ENCODE measurements around the gene EFNA5.

EFNA5 gene

GRCh38 chr5:107338335-107338734 is 332.4 kb downstream of the EFNA5 start:
- no peaks in the 10 kb centered on the region for H3K4me1 ChIP-seq (ENCODE audit: control insufficient read depth, insufficient read depth, low read length, poor library complexity, severe bottlenecking)
- DNase-seq, result no peak
- no peaks in the 10 kb centered on the region for H3K27me3 ChIP-seq (replicated peaks; ENCODE audit: control insufficient read depth, insufficient read depth, low read length, poor library complexity, severe bottlenecking)
- H3K27ac ChIP-seq (ENCODE audit: insufficient read depth, low read length, poor library complexity, severe bottlenecking), result no peak overlapping the region
- no peak overlapping the region for H3K4me3 ChIP-seq (ENCODE audit: insufficient read depth, low read depth, low read length, poor library complexity, severe bottlenecking)
- no peaks in the 10 kb centered on the region for H3K9me3 ChIP-seq (ENCODE audit: control insufficient read depth, low read length)
- H3K36me3 ChIP-seq (ENCODE audit: control insufficient read depth, insufficient read depth, low read length), result no peaks in the 10 kb centered on the region

- Histone ChIP-seq H3K27me3 (replicated peaks; ENCODE audit: control insufficient read depth, insufficient read depth, low read length, poor library complexity, severe bottlenecking) (no peaks in the 10 kb centered on the region), H3K9me3 (ENCODE audit: control insufficient read depth, low read length) (no peaks in the 10 kb centered on the region), H3K36me3 (ENCODE audit: control insufficient read depth, insufficient read depth, low read length) (no peaks in the 10 kb centered on the region), H3K27ac (ENCODE audit: insufficient read depth, low read length, poor library complexity, severe bottlenecking) (no peak overlapping the region), H3K4me1 (ENCODE audit: control insufficient read depth, insufficient read depth, low read length, poor library complexity, severe bottlenecking) (no peaks in the 10 kb centered on the region), H3K4me3 (ENCODE audit: insufficient read depth, low read depth, low read length, poor library complexity, severe bottlenecking) (no peak overlapping the region)
- no peak for DNase-seq
Measured at GRCh38 chr5:107337281-107337680, 333.5 kb downstream of the EFNA5 start.

- H3K27ac ChIP-seq (ENCODE audit: insufficient read depth, low read length, poor library complexity, severe bottlenecking), result no peak overlapping the region
- H3K27me3 ChIP-seq (replicated peaks; ENCODE audit: control insufficient read depth, insufficient read depth, low read length, poor library complexity, severe bottlenecking), result no peaks in the 10 kb centered on the region
- H3K36me3 ChIP-seq (ENCODE audit: control insufficient read depth, insufficient read depth, low read length), result no peaks in the 10 kb centered on the region
- H3K9me3 ChIP-seq (ENCODE audit: control insufficient read depth, low read length), result no peaks in the 10 kb centered on the region
- DNase-seq, result no peak
- H3K4me3 ChIP-seq (ENCODE audit: insufficient read depth, low read depth, low read length, poor library complexity, severe bottlenecking), result no peak overlapping the region
- H3K4me1 ChIP-seq (ENCODE audit: control insufficient read depth, insufficient read depth, low read length, poor library complexity, severe bottlenecking), result no peaks in the 10 kb centered on the region
Measured at GRCh38 chr5:107331882-107332281, 338.9 kb downstream of the EFNA5 start.

GRCh38 chr5:107331312-107331711 is 339.4 kb downstream of the EFNA5 start:
- H3K36me3 ChIP-seq (ENCODE audit: control insufficient read depth, insufficient read depth, low read length), result no peaks in the 10 kb centered on the region
- H3K4me3 ChIP-seq (ENCODE audit: insufficient read depth, low read depth, low read length, poor library complexity, severe bottlenecking), result no peak overlapping the region
- H3K4me1 ChIP-seq (ENCODE audit: control insufficient read depth, insufficient read depth, low read length, poor library complexity, severe bottlenecking), result no peaks in the 10 kb centered on the region
- no peaks in the 10 kb centered on the region for H3K27me3 ChIP-seq (replicated peaks; ENCODE audit: control insufficient read depth, insufficient read depth, low read length, poor library complexity, severe bottlenecking)
- no peaks in the 10 kb centered on the region for H3K9me3 ChIP-seq (ENCODE audit: control insufficient read depth, low read length)
- H3K27ac ChIP-seq (ENCODE audit: insufficient read depth, low read length, poor library complexity, severe bottlenecking), result no peak overlapping the region
- no peak for DNase-seq

GRCh38 chr5:107330903-107331302 is 339.8 kb downstream of the EFNA5 start:
- no peaks in the 10 kb centered on the region for H3K36me3 ChIP-seq (ENCODE audit: control insufficient read depth, insufficient read depth, low read length)
- no peaks in the 10 kb centered on the region for H3K9me3 ChIP-seq (ENCODE audit: control insufficient read depth, low read length)
- no peaks in the 10 kb centered on the region for H3K4me1 ChIP-seq (ENCODE audit: control insufficient read depth, insufficient read depth, low read length, poor library complexity, severe bottlenecking)
- no peak overlapping the region for H3K27ac ChIP-seq (ENCODE audit: insufficient read depth, low read length, poor library complexity, severe bottlenecking)
- no peaks in the 10 kb centered on the region for H3K27me3 ChIP-seq (replicated peaks; ENCODE audit: control insufficient read depth, insufficient read depth, low read length, poor library complexity, severe bottlenecking)
- H3K4me3 ChIP-seq (ENCODE audit: insufficient read depth, low read depth, low read length, poor library complexity, severe bottlenecking), result no peak overlapping the region
- DNase-seq, result no peak

GRCh38 chr5:107329850-107330249 is 340.9 kb downstream of the EFNA5 start:
- Histone ChIP-seq H3K36me3 (ENCODE audit: control insufficient read depth, insufficient read depth, low read length) (no peaks in the 10 kb centered on the region), H3K4me3 (ENCODE audit: insufficient read depth, low read depth, low read length, poor library complexity, severe bottlenecking) (no peak overlapping the region), H3K27ac (ENCODE audit: insufficient read depth, low read length, poor library complexity, severe bottlenecking) (no peak overlapping the region), H3K9me3 (ENCODE audit: control insufficient read depth, low read length) (no peaks in the 10 kb centered on the region), H3K4me1 (ENCODE audit: control insufficient read depth, insufficient read depth, low read length, poor library complexity, severe bottlenecking) (no peaks in the 10 kb centered on the region), H3K27me3 (replicated peaks; ENCODE audit: control insufficient read depth, insufficient read depth, low read length, poor library complexity, severe bottlenecking) (no peaks in the 10 kb centered on the region)
- no peak for DNase-seq

Measured in effector memory CD4-positive, alpha-beta T cell (primary cell).